ENCODE results near the gene RABGEF1. TPM values are rescaled to one million over a fixed set of nuclear protein-coding genes. Genes with fewer than 3 reads are reported as not detected.

The RABGEF1 gene
- total and polyA plus RNA-seq, 2 donors (not counting 3 experiments of a cell fraction or from before 2014, with no cell fraction given) = 11.6 to 15.5 TPM

DNA sequence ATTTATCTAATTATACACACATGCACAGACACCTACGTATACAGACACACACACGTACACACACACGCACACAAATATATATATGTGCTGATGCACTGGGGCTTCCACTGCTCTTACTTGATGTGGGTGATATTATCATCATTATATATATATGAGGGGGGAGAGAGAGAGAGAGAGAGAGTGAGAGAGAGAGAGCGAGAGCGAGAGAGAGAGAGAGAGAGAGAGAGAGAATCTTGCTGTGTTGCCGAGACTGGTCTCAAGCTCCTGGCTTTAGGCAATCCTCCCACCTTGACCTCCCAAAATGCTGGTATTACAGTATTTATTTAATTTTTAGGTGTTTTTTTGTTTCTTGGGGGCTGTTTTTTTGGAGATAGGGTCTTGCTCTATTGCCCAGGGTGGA is 3.6 kb upstream of the RABGEF1 start:
- Histone ChIP-seq H3K4me1 (ENCODE audit: control insufficient read depth, extremely low read depth, insufficient read depth, low read length) (peaks cover 5% of the 10 kb centered on the region), H3K79me2 (ENCODE audit: control insufficient read depth, insufficient read depth, low read length) (peaks cover 18% of the 10 kb centered on the region), H3K27me3 (ENCODE audit: control insufficient read depth in 2 of 2, insufficient read depth in 2 of 2, low read length in 2 of 2) (no peaks in the 10 kb centered on the region), H3K9ac (replicated peaks; ENCODE audit: extremely low read depth, insufficient read depth, low read length) (no peak overlapping the region), H2AFZ (ENCODE audit: low read depth, low read length) (no peak overlapping the region), H3K9me3 (replicated peaks; ENCODE audit: control insufficient read depth, insufficient read depth, low read length) (no peaks in the 10 kb centered on the region), H3K27ac (ENCODE audit: insufficient read depth, low read depth, low read length) (no peak overlapping the region), H3K9me1 (replicated peaks; ENCODE audit: control insufficient read depth, extremely low read depth, insufficient read depth, low read length) (no peaks in the 10 kb centered on the region), H3K4me3 (replicated peaks in 1 of 3; ENCODE audit: insufficient read depth in 1 of 3, low read depth in 1 of 3, low read length in 3 of 3) (no peak overlapping the region), H4K20me1 (replicated peaks; ENCODE audit: control insufficient read depth, extremely low read depth, insufficient read depth, low read length) (no peaks in the 10 kb centered on the region), H3K4me2 (ENCODE audit: insufficient read depth, low read length) (no peak overlapping the region), H3K36me3 (ENCODE audit: control insufficient read depth in 2 of 2, extremely low read depth in 1 of 2, insufficient read depth in 2 of 2, low read length in 2 of 2) (no peaks in the 10 kb centered on the region)
- dilution Hi-C loops (cut with MboI; ENCODE audit: extremely low pct_ligation_motif_present, low sequenced_read_pairs) = no loop called here
- no TSS peak for BruUV-seq (replicated peaks)
- TF ChIP-seq GATA2 (IDR thresholded peaks at IDR 0.05; ENCODE audit: insufficient read depth, insufficient read length, low read depth, low read length) (no peak), POLR2AphosphoS5 (IDR thresholded peaks at IDR 0.05; ENCODE audit: insufficient read depth, low read depth, low read length) (no peak), POLR2A (IDR thresholded peaks at IDR 0.05; ENCODE audit: low read depth, low read length) (no peak), MYC (IDR thresholded peaks at IDR 0.05; ENCODE audit: low read depth, low read length) (no peak), JUN (IDR thresholded peaks at IDR 0.05; ENCODE audit: borderline replicate concordance, insufficient read depth, insufficient read length, low read depth) (no peak), EZH2 (IDR thresholded peaks at IDR 0.05; ENCODE audit: borderline replicate concordance, low read depth, low read length, severe bottlenecking) (no peak), FOS (IDR thresholded peaks at IDR 0.05; ENCODE audit: borderline replicate concordance, insufficient read depth, low read length) (no peak)
- TF ChIP-seq, protein P1, sequence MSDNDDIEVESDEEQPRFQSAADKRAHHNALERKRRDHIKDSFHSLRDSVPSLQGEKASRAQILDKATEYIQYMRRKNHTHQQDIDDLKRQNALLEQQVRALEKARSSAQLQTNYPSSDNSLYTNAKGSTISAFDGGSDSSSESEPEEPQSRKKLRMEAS (IDR thresholded peaks at IDR 0.05; ENCODE audit: insufficient read depth, insufficient read length) = no peak
- TF ChIP-seq, protein P2, sequence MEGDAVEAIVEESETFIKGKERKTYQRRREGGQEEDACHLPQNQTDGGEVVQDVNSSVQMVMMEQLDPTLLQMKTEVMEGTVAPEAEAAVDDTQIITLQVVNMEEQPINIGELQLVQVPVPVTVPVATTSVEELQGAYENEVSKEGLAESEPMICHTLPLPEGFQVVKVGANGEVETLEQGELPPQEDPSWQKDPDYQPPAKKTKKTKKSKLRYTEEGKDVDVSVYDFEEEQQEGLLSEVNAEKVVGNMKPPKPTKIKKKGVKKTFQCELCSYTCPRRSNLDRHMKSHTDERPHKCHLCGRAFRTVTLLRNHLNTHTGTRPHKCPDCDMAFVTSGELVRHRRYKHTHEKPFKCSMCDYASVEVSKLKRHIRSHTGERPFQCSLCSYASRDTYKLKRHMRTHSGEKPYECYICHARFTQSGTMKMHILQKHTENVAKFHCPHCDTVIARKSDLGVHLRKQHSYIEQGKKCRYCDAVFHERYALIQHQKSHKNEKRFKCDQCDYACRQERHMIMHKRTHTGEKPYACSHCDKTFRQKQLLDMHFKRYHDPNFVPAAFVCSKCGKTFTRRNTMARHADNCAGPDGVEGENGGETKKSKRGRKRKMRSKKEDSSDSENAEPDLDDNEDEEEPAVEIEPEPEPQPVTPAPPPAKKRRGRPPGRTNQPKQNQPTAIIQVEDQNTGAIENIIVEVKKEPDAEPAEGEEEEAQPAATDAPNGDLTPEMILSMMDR (IDR thresholded peaks at IDR 0.05; ENCODE audit: extremely low read depth in 1 of 2, insufficient read depth in 1 of 2, low read depth in 1 of 2, low read length in 2 of 2) = no peak
- CTCF ChIA-PET = no interaction called here
- no peak for FAIRE-seq
- intact Hi-C loops (cut with micrococcal nuclease) = no loop called here
- POLR2A ChIA-PET = no interaction called here
- no peak for DNase-seq (ENCODE audit: low read depth, low spot score)

All from endothelial cell of umbilical vein (primary cell).